Activated CD4-positive, alpha-beta memory T cell treated with anti-CD3 and anti-CD28 coated beads for 36 hours (primary cell): ENCODE results near the gene MPP1. TPM values are rescaled to one million over a fixed set of nuclear protein-coding genes. Genes with fewer than 3 reads are reported as not detected.

Experiments used
- CTCF ChIA-PET: fragments of 350-600 bp; sonication (Branson Sonifier 250); formaldehyde crosslinking; loops from one replicate; lab custom pipeline; 2021; ENCODE audit warnings: antibody characterized with exemption, inconsistent platforms; lab: Charles Lee
- POLR2A ChIA-PET: fragments of 350-600 bp; sonication (Branson Sonifier 250); formaldehyde crosslinking; loops from one replicate; lab custom pipeline; 2021; ENCODE audit warnings: antibody characterized with exemption; lab: Charles Lee
- DNase-seq: peaks from one replicate; pipeline ENCODE4 v3.0.0-alpha.2; 2020
- H3K27ac Mint-ChIP-seq: one replicate; pipeline ENCODE4 v1.8.0; 2021; ENCODE audit warnings: mixed read lengths
- H3K27me3 Mint-ChIP-seq: one replicate; pipeline ENCODE4 v1.8.0; 2021; ENCODE audit warnings: mixed read lengths
- H3K36me3 Mint-ChIP-seq: one replicate; pipeline ENCODE4 v1.8.0; 2021; ENCODE audit warnings: mixed read lengths
- H3K4me1 Mint-ChIP-seq: one replicate; pipeline ENCODE4 v1.8.0; 2021; ENCODE audit warnings: low read depth, mixed read lengths
- H3K4me3 Mint-ChIP-seq: one replicate; pipeline ENCODE4 v1.8.0; 2021; ENCODE audit warnings: mild to moderate bottlenecking, mixed read lengths
- H3K9me3 Mint-ChIP-seq: one replicate; pipeline ENCODE4 v1.8.0; 2021; ENCODE audit warnings: mixed read lengths
- intact Hi-C: fragments of 100-400 bp; cut with micrococcal nuclease; formaldehyde crosslinking; loops from one replicate; pipeline ENCODE4 v1.15.1; 2023
- total RNA-seq, 2 experiments: library from RNA; stranded (reverse); gene quantifications; one replicate each; pipeline ENCODE4 v1.2.3, GENCODE V29; 2021

MPP1 gene
- total RNA-seq, 2 experiments from 2014 or later = 22.6 to 24.2 TPM

DNA sequence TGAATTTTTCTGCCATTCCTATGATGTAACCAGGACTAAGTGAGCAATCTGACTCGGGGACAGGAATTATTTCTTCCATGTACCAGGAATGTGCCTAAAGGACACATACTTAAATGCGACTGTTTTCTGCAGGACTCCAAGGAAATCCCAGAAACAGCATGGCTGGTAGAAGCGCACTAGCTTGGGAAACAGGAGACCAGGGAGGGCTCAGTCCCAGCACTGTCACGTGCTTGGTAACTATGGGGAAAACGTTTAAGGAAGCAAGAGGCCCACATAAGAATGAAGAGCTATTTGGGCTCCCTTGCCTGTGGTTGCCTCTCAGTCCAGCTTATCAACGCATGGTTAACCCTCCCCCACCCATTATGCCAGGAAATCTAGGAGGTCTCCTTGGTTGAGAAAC, 19.6 kb downstream of the MPP1 start:
- no peak overlapping the region for H3K27ac Mint-ChIP-seq
- H3K36me3 Mint-ChIP-seq = no peaks in the 10 kb centered on the region
- intact Hi-C loops = no loop called here
- no peaks in the 10 kb centered on the region for H3K27me3 Mint-ChIP-seq
- DNase-seq = no peak
- H3K4me3 Mint-ChIP-seq = no peak overlapping the region
- H3K9me3 Mint-ChIP-seq = no peaks in the 10 kb centered on the region
- ChIA-PET CTCF (interaction anchor here (1.4 kb wide), 1 partner anchor 69 kb away, joined by 3 read pairs; no protein-coding TSS in a partner anchor), POLR2A (no interaction called here)
- peaks cover 13% of the 10 kb centered on the region for H3K4me1 Mint-ChIP-seq

DNA sequence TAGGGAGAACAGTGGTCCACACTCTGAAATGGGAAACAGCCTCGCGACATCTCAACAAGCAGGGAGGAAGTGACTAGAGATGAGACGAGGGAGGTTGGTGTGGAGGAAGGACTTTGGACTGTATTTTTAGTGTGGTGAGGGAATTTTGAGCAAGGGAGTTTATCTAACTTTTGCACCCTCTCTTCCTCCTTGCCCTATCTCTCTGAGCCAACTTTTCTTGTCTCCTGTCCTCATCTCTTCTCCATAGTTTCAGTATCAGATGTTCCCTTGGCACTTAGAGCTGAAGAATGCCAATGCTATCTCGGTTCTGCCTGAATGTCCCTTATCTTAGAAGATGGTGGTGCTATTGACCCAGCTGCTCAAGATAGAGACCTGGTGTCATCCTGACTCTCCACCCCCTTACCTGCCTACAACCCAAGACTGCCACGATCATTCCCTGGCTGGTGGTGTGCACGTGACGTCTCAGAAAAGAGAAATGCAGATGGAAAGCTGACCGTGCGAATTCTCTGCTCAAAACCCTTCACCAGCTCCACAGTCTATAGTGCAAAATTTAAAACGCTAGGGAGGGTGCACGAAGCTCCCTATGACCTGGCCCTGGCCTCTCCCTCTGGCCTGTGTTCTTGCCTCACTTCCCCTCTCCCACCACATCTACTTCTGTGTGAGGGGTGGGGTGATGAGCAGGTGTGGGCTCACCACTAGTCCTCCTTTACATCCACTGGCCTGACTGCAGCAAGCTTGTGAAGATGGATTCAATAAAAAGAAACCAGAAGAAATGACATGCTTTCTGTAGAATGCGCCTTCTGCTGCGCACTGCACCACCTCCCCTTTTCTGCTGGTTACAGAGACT, 20.9 kb downstream of the MPP1 start:
- Mint-ChIP-seq H3K4me3 (no peak overlapping the region), H3K27ac (no peak overlapping the region), H3K36me3 (no peaks in the 10 kb centered on the region), H3K4me1 (peaks cover 13% of the 10 kb centered on the region), H3K27me3 (no peaks in the 10 kb centered on the region), H3K9me3 (no peaks in the 10 kb centered on the region)
- intact Hi-C loops = no loop called here
- ChIA-PET CTCF (no interaction called here), POLR2A (no interaction called here)
- DNase-seq = no peak

DNA sequence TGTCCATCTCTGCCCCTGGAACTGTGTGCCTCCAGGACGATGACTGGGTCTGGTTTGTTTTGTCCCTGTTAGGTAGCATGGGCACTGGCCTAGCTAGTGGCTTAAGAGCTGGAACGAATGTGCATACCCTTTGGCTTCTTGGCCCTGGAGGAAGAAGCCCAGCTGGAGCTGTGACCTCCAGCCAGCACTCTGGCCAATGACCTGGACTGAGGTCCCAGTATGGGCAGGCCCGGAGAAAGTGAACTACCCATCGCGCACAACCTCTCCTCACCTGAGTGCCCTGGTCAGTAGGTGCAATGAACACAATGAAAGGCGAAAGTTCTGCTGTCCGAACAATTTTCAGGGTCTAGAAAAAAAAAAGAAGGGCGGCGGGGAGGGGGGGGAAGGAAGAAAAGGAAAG, 24.3 kb downstream of the MPP1 start:
- ChIA-PET CTCF (no interaction called here), POLR2A (no interaction called here)
- peaks cover 15% of the 10 kb centered on the region for H3K36me3 Mint-ChIP-seq
- H3K4me1 Mint-ChIP-seq = peaks cover 16% of the 10 kb centered on the region
- H3K9me3 Mint-ChIP-seq = no peaks in the 10 kb centered on the region
- H3K4me3 Mint-ChIP-seq = no peak overlapping the region
- H3K27ac Mint-ChIP-seq = no peak overlapping the region
- no peaks in the 10 kb centered on the region for H3K27me3 Mint-ChIP-seq
- intact Hi-C loops = no loop called here
- DNase-seq = no peak

DNA sequence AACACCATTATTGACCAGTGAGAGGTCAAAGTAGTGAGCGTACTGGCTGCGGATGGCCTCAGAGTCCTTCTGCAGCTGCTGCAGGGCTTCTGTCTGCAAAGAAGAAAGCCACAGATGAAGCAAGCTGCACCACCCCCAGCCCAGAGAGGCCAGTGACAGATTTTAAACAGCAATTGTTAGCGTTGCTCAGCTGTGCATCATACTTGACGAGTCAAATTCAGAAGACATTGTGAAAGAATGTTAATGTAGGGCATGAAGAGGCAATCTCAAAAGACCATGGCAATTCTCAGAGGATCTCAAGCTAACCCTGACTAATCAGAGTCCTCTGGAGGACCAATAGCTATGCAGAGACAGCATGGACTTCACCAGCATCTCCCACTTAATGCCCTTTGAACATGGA, 26.0 kb downstream of the MPP1 start:
- peaks cover 27% of the 10 kb centered on the region for H3K36me3 Mint-ChIP-seq

DNA sequence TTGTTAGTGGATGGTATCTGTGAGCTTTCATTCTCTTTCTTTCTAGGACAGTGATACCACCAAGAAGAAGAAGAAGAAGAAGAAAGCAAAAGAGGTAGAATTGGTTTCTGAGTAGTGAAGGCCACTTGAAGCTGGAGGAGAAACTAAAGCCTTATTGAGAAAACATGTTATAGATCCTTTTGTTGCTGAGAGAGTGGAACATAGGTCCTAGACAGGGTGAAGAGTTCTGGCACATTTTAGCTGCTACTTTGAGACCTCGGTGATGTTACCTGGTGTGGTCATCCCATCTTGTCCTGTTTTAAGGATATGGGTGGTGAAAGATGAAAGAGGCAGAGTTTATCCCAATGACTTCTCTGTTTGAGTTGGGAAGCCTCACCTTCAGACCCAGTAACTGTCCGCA, 28.5 kb downstream of the MPP1 start:
- no peak for DNase-seq
- intact Hi-C loops = loop anchor here (2.0 kb wide), 1 partner anchor 64 kb away; no protein-coding TSS in a partner anchor
- Mint-ChIP-seq H3K4me1 (peaks cover 31% of the 10 kb centered on the region), H3K4me3 (no peak overlapping the region), H3K9me3 (no peaks in the 10 kb centered on the region), H3K36me3 (peaks cover 37% of the 10 kb centered on the region), H3K27ac (peak overlapping the region; percentile 49), H3K27me3 (no peaks in the 10 kb centered on the region)
- ChIA-PET CTCF (interaction anchor here (1.6 to 2.1 kb wide), 2 partner anchors 14 to 65 kb away, joined by 5 to 6 read pairs; partner anchors contain the start of gene DKC1), POLR2A (interaction anchor here (0.7 to 2.1 kb wide), 4 partner anchors 9 to 28 kb away, joined by 3 to 11 read pairs (median 4); partner anchors contain the start of gene MPP1)

More for the DNA sequence above, 26.0 kb downstream of the MPP1 start:
- ChIA-PET POLR2A (interaction anchor here (0.9 kb wide), 1 partner anchor 18 kb away, joined by 3 read pairs; no protein-coding TSS in a partner anchor), CTCF (no interaction called here)
- intact Hi-C loops = no loop called here
- no peaks in the 10 kb centered on the region for H3K27me3 Mint-ChIP-seq
- no peaks in the 10 kb centered on the region for H3K9me3 Mint-ChIP-seq
- H3K27ac Mint-ChIP-seq = no peak overlapping the region
- DNase-seq = no peak
- no peak overlapping the region for H3K4me3 Mint-ChIP-seq
- H3K4me1 Mint-ChIP-seq = peaks cover 32% of the 10 kb centered on the region

DNA sequence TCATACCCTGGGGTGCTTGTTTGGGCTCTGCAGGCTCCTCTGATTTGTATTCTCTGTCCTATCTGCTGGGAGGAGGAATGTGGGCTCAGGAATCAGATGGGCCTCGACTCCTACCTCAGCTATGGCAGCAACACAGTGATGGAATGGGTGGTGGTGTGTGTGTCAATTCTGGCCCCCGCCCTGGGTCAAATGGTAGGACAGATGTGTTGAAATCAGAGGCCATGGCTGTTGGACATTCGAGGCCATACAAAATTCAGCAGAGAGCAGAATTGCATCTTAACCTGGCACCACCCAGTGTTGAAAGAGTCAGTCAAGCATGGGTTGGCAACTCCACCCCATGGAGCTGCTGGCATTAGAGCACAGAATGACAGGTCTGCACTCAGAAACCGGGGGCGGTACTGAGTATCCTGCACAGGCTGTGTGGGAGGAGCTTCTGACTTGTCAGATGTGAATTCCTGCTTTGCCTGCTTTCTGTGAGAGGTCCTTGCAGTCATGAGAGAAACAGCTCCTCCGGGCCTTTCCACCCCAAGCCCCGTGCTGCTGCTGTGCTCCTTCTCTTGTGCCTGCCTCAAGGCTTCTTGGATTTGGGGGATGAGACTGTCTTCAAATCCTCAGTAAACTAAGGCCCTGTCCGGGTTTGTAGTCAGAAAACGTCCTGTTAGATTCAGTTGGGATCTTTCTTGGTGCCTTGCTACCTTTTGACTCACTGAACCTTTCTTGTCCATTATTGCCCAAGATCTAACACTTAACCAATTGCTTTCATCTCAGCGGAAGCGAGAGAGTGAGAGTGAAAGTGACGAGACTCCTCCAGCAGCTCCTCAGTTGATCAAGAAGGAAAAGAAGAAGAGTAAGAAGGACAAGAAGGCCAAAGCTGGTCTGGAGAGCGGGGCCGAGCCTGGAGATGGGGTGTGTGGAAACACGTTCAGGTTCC, 29.6 kb downstream of the MPP1 start:
- H3K9me3 Mint-ChIP-seq = no peaks in the 10 kb centered on the region
- intact Hi-C loops = loop anchor here (2.0 kb wide), 1 partner anchor 65 kb away; no protein-coding TSS in a partner anchor
- H3K36me3 Mint-ChIP-seq = peaks cover 42% of the 10 kb centered on the region
- H3K4me3 Mint-ChIP-seq = no peak overlapping the region
- H3K4me1 Mint-ChIP-seq = peaks cover 37% of the 10 kb centered on the region
- ChIA-PET CTCF (interaction anchor here (1.3 to 2.1 kb wide), 4 partner anchors 11 to 66 kb away, joined by 3 to 6 read pairs (median 4); partner anchors contain the start of gene DKC1), POLR2A (interaction anchor here (1.1 to 2.1 kb wide), 4 partner anchors 9 to 29 kb away, joined by 3 to 11 read pairs (median 4); partner anchors contain the start of gene MPP1)
- peak overlapping the region; percentile 78 for H3K27ac Mint-ChIP-seq
- DNase-seq = peak; percentile 62
- no peaks in the 10 kb centered on the region for H3K27me3 Mint-ChIP-seq

DNA sequence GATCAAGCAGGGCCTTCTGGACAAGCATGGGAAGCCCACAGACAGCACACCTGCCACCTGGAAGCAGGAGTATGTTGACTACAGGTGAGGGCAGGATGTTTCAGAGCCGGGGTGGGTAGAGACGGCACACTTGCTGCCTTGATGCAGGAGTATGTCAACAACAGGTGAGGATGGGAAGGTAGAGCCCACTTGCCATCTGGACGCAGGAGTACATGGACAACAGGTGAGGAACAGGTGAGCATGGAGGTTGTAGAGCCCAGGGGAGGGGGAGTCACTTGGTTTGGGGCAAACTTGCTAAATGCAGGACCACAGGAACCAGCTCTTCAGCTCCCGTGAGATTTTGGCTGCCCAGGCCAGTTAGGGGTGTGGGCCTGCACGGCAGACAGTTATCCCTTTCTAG, 30.7 kb downstream of the MPP1 start:
- CTCF ChIA-PET = no interaction called here
- POLR2A ChIA-PET = no interaction called here
- Mint-ChIP-seq H3K27me3 (no peaks in the 10 kb centered on the region), H3K36me3 (peaks cover 48% of the 10 kb centered on the region), H3K9me3 (no peaks in the 10 kb centered on the region), H3K27ac (peak overlapping the region; percentile 15), H3K4me1 (peaks cover 39% of the 10 kb centered on the region), H3K4me3 (no peak overlapping the region)
- intact Hi-C loops = no loop called here
- no peak for DNase-seq

DNA sequence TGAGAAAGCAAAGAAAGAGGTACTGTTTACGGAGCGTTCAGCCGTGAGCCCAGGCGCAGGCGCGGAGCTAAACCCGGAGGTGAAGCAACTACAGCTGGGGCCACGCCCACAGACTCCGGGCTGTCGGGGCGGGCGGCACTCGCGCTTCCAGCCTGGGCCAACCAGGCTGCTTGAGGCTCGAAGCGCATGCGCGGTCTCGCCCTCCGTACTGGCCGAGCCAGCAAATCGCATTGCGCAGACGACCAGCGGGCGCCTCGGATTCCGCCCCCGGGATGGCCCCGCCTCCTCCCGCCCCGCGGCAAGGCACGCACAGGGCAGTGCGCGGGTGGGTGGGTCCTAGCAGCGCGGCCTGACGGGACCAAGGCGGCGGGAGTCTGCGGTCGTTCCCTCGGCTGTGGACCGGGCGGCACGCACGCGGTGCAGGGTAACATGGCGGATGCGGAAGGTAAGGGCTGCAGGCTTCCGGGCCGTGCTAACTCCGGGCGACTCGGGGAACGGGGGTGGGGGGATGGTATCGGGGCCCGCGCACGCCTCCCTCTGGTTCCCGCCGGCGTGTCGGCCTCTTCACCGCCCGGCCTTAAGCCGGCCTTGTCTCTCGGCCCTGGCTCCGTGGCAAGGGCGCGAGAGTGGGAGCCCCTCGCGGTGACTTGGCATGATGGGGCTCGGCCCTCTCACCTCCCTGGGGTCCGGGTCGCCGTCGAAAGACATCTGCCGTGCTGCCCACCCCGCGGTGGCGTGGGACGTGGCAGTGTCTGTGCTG, 42.6 kb downstream of the MPP1 start, which contains the start of gene DKC1:
Gene DKC1 (plus strand): TSS at position 328 of the 760 bp plus-strand sequence. CDS start 102 bp downstream, at position 430.
- no peaks in the 10 kb centered on the region for H3K27me3 Mint-ChIP-seq
- intact Hi-C loops = loop anchor here (1.0 to 5.0 kb wide), 3 partner anchors 11 to 45 kb away; partner anchors contain the start of gene GAB3
- H3K36me3 Mint-ChIP-seq = peaks cover 28% of the 10 kb centered on the region
- peak within 1 kb of the TSS; percentile 85 for H3K4me3 Mint-ChIP-seq
- H3K27ac Mint-ChIP-seq = peak within 1 kb of the TSS; percentile 91
- H3K9me3 Mint-ChIP-seq = no peaks in the 10 kb centered on the region
- POLR2A ChIA-PET = interaction anchor here (0.6 to 2.2 kb wide), 4 partner anchors 11 to 452 kb away, joined by 3 to 11 read pairs (median 7); partner anchors contain the start of gene GAB3
- DNase-seq = peak; percentile 96
- CTCF ChIA-PET = interaction anchor here (1.0 to 1.9 kb wide), 5 partner anchors 12 to 49 kb away, joined by 3 to 6 read pairs (median 4); partner anchors contain the start of gene GAB3
- peaks cover 33% of the 10 kb centered on the region for H3K4me1 Mint-ChIP-seq

DNA sequence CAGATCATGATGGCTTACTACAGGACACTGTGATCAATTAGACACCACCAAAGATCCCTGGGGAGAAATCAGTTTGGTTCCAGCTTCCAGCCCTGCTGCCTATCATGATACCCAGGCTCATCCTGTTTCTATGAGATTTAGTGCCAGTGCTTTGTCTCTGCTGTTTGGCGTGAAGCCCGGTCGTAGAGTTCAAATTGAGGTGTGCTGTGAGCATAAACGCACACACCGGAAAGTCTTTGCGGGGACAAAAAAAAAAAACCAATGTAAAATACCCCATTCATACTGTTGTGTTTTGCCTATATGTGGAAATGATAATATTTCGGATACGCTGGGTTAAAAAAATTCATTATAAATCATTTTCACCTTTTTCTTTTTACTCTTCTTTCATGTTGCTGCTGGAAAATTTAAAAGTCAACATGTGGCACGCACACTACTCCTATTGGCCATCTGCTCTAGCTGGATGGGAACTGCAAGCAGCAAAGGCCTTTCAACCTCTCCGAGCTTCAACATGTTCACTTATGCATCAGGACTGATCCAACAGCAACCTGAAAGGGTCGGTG, 43.2 kb downstream of the MPP1 start:
- Mint-ChIP-seq H3K27ac (peak overlapping the region; percentile 91), H3K27me3 (no peaks in the 10 kb centered on the region), H3K4me3 (peak overlapping the region; percentile 85), H3K36me3 (peaks cover 23% of the 10 kb centered on the region), H3K4me1 (peaks cover 32% of the 10 kb centered on the region), H3K9me3 (no peaks in the 10 kb centered on the region)
- peak; percentile 14 for DNase-seq
- CTCF ChIA-PET = interaction anchor here (1.0 to 1.9 kb wide), 4 partner anchors 11 to 28 kb away, joined by 3 to 6 read pairs (median 4); partner anchors contain the start of gene GAB3
- intact Hi-C loops = loop anchor here (1.0 to 5.0 kb wide), 3 partner anchors 11 to 45 kb away; partner anchors contain the start of gene GAB3
- POLR2A ChIA-PET = interaction anchor here (0.6 to 1.5 kb wide), 2 partner anchors 11 to 453 kb away, joined by 4 to 10 read pairs; partner anchors contain the start of gene GAB3

DNA sequence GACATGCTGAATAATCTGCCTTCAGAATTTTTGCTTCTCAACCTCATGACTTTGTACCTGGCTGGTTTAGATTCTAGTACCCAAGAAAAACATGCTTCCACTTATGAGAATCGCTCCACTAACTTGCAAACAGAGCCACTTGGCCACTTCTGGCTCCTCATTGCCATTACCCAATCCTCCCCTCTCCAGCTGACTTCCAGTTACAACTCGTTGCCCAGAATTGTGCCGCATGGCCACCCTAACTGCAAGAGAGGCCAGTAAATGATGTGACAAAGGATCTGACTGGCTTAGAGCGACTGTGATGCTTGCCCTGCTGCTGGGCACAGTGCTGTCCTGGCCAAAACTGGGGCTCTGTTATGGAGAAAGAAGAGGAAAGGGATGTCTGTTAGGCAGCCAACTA, 46.6 kb downstream of the MPP1 start:
- intact Hi-C loops = no loop called here
- ChIA-PET POLR2A (no interaction called here), CTCF (no interaction called here)
- Mint-ChIP-seq H3K4me1 (peaks cover 13% of the 10 kb centered on the region), H3K9me3 (no peaks in the 10 kb centered on the region), H3K4me3 (no peak overlapping the region), H3K36me3 (no peaks in the 10 kb centered on the region), H3K27me3 (no peaks in the 10 kb centered on the region), H3K27ac (no peak overlapping the region)
- no peak for DNase-seq
